Upper lobe of left lung (tissue), 6 donors: Measurements from ENCODE around the gene USP10. TPM values are rescaled to one million over a fixed set of nuclear protein-coding genes. Genes with fewer than 3 reads are reported as not detected.

Experiments used
- ATAC-seq, 2 donors: fragments of 200-7000 bp; cut with Tn5 transposase; one replicate each; pipeline ENCODE4 v1.9.1; 2022; ENCODE audit warnings: mild to moderate bottlenecking in 2 of 2, moderate library complexity in 2 of 2; ENCODE audit not compliant: low FRiP score in 2 of 2
- DNase-seq, 2 donors: peaks; one replicate each; pipeline ENCODE4 v3.0.0-alpha.2; 2019 to 2020
- H3K27ac ChIP-seq, 4 donors: fragments of 200-600 bp; sonication (generic); one replicate each; pipeline ENCODE4 v1.5.1; 2016 to 2019
- H3K27me3 ChIP-seq, 4 donors: fragments of 200-600 bp; sonication (generic); one replicate each; pipeline ENCODE4 v1.5.1; 2017 to 2019
- H3K36me3 ChIP-seq, 4 donors: fragments of 200-600 bp; sonication (generic); one replicate each; pipeline ENCODE4 v1.5.1; 2016 to 2019
- H3K4me1 ChIP-seq, 4 donors: fragments of 200-600 bp; sonication (generic); one replicate each; pipeline ENCODE4 v1.5.1; 2018 to 2019
- H3K4me3 ChIP-seq, 4 donors: fragments of 200-600 bp; sonication (generic); one replicate each; pipeline ENCODE4 v1.5.1; 2017 to 2019; ENCODE audit warnings: mild to moderate bottlenecking in 2 of 4, moderate library complexity in 1 of 4
- H3K9me3 ChIP-seq, 4 donors: fragments of 200-600 bp; sonication (generic); one replicate each; pipeline ENCODE4 v1.5.1; 2018 to 2019
- CTCF ChIP-seq, 6 experiments: fragments of 450-650 bp in 4 of 6; fragments of 200-600 bp in 2 of 6; sonication (generic) in 2 of 6; IDR thresholded peaks; one replicate each; pipeline ENCODE4 v1.5.1; 2016 to 2019; ENCODE audit warnings: antibody characterized with exemption in 6 of 6
- EP300 ChIP-seq, 4 donors: sonication (generic); formaldehyde crosslinking; IDR thresholded peaks; one replicate each; pipeline ENCODE4 v1.5.1; 2017; ENCODE audit warnings: antibody characterized with exemption in 4 of 4, control low read depth in 2 of 4
- POLR2A ChIP-seq, 4 donors: fragments of 450-650 bp; IDR thresholded peaks; one replicate each; pipeline ENCODE4 v1.5.1; 2016 to 2017; ENCODE audit warnings: antibody characterized with exemption in 4 of 4, mild to moderate bottlenecking in 2 of 4
- POLR2AphosphoS5 ChIP-seq, 2 donors: sonication (generic); formaldehyde crosslinking; IDR thresholded peaks; one replicate each; pipeline ENCODE4 v1.5.1; 2017; ENCODE audit warnings: antibody characterized with exemption in 2 of 2
- WGBS, 2 donors: methylation state at CpG; one replicate each; pipeline ENCODE4 v1.1.5; 2017 to 2018; 5-methylcytosine and 5-hydroxymethylcytosine counted together
- total RNA-seq, 6 donors: library from RNA; depleted of rRNA in 4 of 6; stranded (reverse); fragments of >200 nt in 4 of 6; gene quantifications; one replicate each; pipeline versions ENCODE4 v1.1.0 to v1.2.1, GENCODE V29; 2016 to 2021
- donor health status: DM: no; HTN: no; CAD: no; lungs with moderate emphysema.
- donor health status: DM: no; HTN: yes; CAD: no; lungs with severe emphysema.

Gene USP10
- total RNA-seq, 6 donors from 2014 or later, result 40.9 to 64.7 (median 51.5) TPM

GRCh38 chr16:84700446-84701300 is 873 bp downstream of the USP10 start:
- DNase-seq (peak in 1 of 2 donors; percentile 42), ATAC-seq (peak; percentile 31 to 65)
- Histone ChIP-seq H3K9me3 (no peaks in the 10 kb centered on the region), H3K27me3 (no peaks in the 10 kb centered on the region), H3K4me3 (peak overlapping the region; percentile 81 to 100 (median 93)), H3K36me3 (no peaks in the 10 kb centered on the region), H3K4me1 (peaks cover 28 to 43% (median 29%) of the 10 kb centered on the region in 4 donors), H3K27ac (peak overlapping the region; percentile 77 to 95 (median 89))
- no peak for TF ChIP-seq POLR2A (IDR thresholded peaks at IDR 0.05)
- TF ChIP-seq CTCF (IDR thresholded peaks at IDR 0.05), result no peak
- no peak for TF ChIP-seq POLR2AphosphoS5 (IDR thresholded peaks at IDR 0.05)
- 2 to 6% methylated on average over 16 to 26 of the region's 28 CpGs for WGBS, 2 donors

DNA sequence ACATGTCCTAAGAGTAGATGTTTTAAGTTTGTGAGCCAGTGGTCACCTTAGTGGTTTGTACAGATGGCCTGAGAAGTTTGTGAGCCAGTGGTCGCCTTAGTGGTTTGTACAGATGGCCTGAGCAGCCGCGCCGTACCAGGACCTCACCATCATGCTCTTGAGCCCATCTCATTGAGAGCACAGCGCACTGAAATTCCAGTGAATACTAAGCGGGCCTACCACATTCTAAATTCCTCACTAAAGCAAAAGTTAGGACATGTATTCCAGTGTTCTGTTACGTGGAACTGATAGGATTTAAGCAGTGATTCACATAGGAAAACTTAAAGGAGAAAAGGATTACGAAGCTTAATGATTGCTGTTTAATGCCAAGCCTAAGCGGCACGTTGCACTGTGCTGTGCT is 3.9 kb downstream of the USP10 start:
- H3K4me1 ChIP-seq, result peaks cover 28 to 59% (median 33%) of the 10 kb centered on the region in 4 donors
- no peak overlapping the region for H3K27ac ChIP-seq
- 90 to 93% methylated on average over 10 of the region's 10 CpGs for WGBS, 2 donors

GRCh38 chr16:84704253-84704652 is 4.5 kb downstream of the USP10 start:
- no peaks in the 10 kb centered on the region for H3K36me3 ChIP-seq
- no peaks in the 10 kb centered on the region for H3K27me3 ChIP-seq
- H3K27ac ChIP-seq, result no peak overlapping the region
- no peak for TF ChIP-seq POLR2AphosphoS5 (IDR thresholded peaks at IDR 0.05)
- TF ChIP-seq POLR2A (IDR thresholded peaks at IDR 0.05), result no peak
- TF ChIP-seq CTCF (IDR thresholded peaks at IDR 0.05), result no peak
- TF ChIP-seq EP300 (IDR thresholded peaks at IDR 0.05), result no peak
- H3K4me3 ChIP-seq, result no peak overlapping the region
- no peaks in the 10 kb centered on the region for H3K9me3 ChIP-seq
- 58 to 63% methylated on average over 2 of the region's 2 CpGs for WGBS, 2 donors
- H3K4me1 ChIP-seq, result peaks cover 24 to 58% (median 30%) of the 10 kb centered on the region in 4 donors
- DNase-seq (no peak), ATAC-seq (no peak)

More for the DNA sequence above, 3.9 kb downstream of the USP10 start:
- H3K4me3 ChIP-seq, result no peak overlapping the region
- ATAC-seq (no peak), DNase-seq (no peak)
- H3K36me3 ChIP-seq, result no peaks in the 10 kb centered on the region
- no peak for TF ChIP-seq CTCF (IDR thresholded peaks at IDR 0.05)
- TF ChIP-seq POLR2A (IDR thresholded peaks at IDR 0.05), result no peak
- no peak for TF ChIP-seq EP300 (IDR thresholded peaks at IDR 0.05)
- TF ChIP-seq POLR2AphosphoS5 (IDR thresholded peaks at IDR 0.05), result no peak
- no peaks in the 10 kb centered on the region for H3K9me3 ChIP-seq
- H3K27me3 ChIP-seq, result no peaks in the 10 kb centered on the region

DNA sequence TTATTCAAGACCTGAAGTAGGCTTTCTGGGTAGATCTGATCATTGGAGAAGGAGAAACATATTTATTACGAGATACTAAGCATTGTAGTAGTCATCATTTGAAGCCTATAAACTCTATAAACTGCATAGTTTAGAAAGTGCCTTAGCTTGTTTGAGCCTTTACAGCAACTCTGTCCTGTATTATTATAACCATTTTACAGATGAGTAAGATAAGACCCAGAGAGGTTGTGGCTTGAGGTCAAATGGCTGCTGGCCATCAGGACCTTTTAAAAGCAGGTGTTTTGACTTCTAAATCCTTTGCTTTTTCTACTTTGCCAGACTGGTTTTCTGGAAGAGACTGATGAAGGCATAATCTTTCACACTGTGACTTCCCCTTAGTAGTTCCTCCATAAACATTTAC is 7.1 kb downstream of the USP10 start:
- H3K36me3 ChIP-seq, result no peaks in the 10 kb centered on the region
- 90 to 100% methylated on average over 1 of the region's 1 CpG for WGBS, 2 donors
- H3K9me3 ChIP-seq, result no peaks in the 10 kb centered on the region
- H3K27ac ChIP-seq, result no peak overlapping the region
- H3K4me1 ChIP-seq, result peaks cover 15 to 45% (median 21%) of the 10 kb centered on the region in 4 donors
- ATAC-seq, result no peak
- DNase-seq, result no peak
- no peaks in the 10 kb centered on the region for H3K27me3 ChIP-seq
- H3K4me3 ChIP-seq, result no peak overlapping the region
- no peak for TF ChIP-seq EP300 (IDR thresholded peaks at IDR 0.05)
- no peak for TF ChIP-seq POLR2A (IDR thresholded peaks at IDR 0.05)
- TF ChIP-seq POLR2AphosphoS5 (IDR thresholded peaks at IDR 0.05), result no peak
- TF ChIP-seq CTCF (IDR thresholded peaks at IDR 0.05), result no peak
